Parathyroid adenoma (tissue), 2 donors: ENCODE results near the gene PTPN2.

Source experiments
- H2AFZ ChIP-seq: fragments of 300-600 bp; sonication (generic); one replicate; pipeline ENCODE4 v1.7.0; 2017; ENCODE audit warnings: antibody characterized with exemption, mild to moderate bottlenecking
- H3K27ac ChIP-seq: fragments of 300-600 bp; sonication (generic); one replicate; pipeline ENCODE4 v1.7.0; 2017
- H3K27me3 ChIP-seq: fragments of 300-600 bp; sonication (generic); one replicate; pipeline ENCODE4 v1.7.0; 2017; ENCODE audit warnings: low read length; ENCODE audit not compliant: control insufficient read depth, insufficient read depth
- H3K36me3 ChIP-seq: fragments of 300-600 bp; sonication (generic); one replicate; pipeline ENCODE4 v1.7.0; 2017; ENCODE audit warnings: low read length; ENCODE audit not compliant: control insufficient read depth, insufficient read depth
- H3K4me1 ChIP-seq: fragments of 300-600 bp; sonication (generic); one replicate; pipeline ENCODE4 v1.7.0; 2017; ENCODE audit warnings: control low read depth
- H3K4me2 ChIP-seq: fragments of 300-600 bp; sonication (generic); one replicate; pipeline ENCODE4 v1.7.0; 2017; ENCODE audit warnings: low read length
- H3K4me3 ChIP-seq: fragments of 300-600 bp; sonication (generic); one replicate; pipeline ENCODE4 v1.7.0; 2017; ENCODE audit warnings: low read depth, low read length
- H3K79me2 ChIP-seq: fragments of 300-600 bp; sonication (generic); one replicate; pipeline ENCODE4 v1.7.0; 2017; ENCODE audit warnings: control low read depth
- H3K9ac ChIP-seq: fragments of 300-600 bp; sonication (generic); one replicate; pipeline ENCODE4 v1.7.0; 2017; ENCODE audit warnings: mild to moderate bottlenecking
- H3K9me3 ChIP-seq: fragments of 300-600 bp; sonication (generic); one replicate; pipeline ENCODE4 v1.7.0; 2017; ENCODE audit warnings: low read length; ENCODE audit not compliant: control insufficient read depth
- CTCF ChIP-seq: fragments of 300-600 bp; sonication (generic); IDR thresholded peaks from one replicate; pipeline ENCODE4 v1.7.0; 2017; ENCODE audit warnings: antibody characterized with exemption, mild to moderate bottlenecking
- donor health status: primary hyperparathyroidism.

Gene PTPN2

DNA sequence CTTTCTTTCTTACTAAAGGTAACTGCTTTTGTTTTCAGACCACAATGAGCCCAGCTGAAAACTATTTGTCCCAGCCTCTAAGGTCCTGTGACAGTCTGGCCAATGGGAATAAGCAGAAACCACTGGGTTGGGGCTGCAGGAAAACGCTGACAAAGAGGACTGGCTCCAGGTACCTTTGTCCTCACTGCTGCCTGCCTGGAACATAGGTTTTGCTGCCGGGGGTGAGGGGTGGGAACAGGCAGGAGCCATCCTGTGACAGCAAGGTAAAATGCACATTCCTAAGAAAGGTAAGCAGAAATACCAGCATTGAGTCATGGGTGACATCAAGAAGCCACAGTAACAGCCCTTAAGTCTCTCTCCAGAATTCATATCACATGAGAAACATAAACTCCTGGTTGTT lies 21.6 kb downstream of the PTPN2 start:
- no peaks in the 10 kb centered on the region for H3K27me3 ChIP-seq
- H3K27ac ChIP-seq, result no peak overlapping the region
- peaks cover 16% of the 10 kb centered on the region for H3K79me2 ChIP-seq
- H3K9me3 ChIP-seq, result no peaks in the 10 kb centered on the region
- no peak for TF ChIP-seq CTCF
- no peak overlapping the region for H3K4me3 ChIP-seq
- H3K9ac ChIP-seq, result no peak overlapping the region
- no peak overlapping the region for H2AFZ ChIP-seq
- no peak overlapping the region for H3K4me2 ChIP-seq
- H3K36me3 ChIP-seq, result no peaks in the 10 kb centered on the region
- H3K4me1 ChIP-seq, result peaks cover 4% of the 10 kb centered on the region

GRCh38 chr18:12861637-12862036 lies 22.4 kb downstream of the PTPN2 start:
- Histone ChIP-seq H3K27ac (no peak overlapping the region), H3K36me3 (no peaks in the 10 kb centered on the region), H3K4me3 (no peak overlapping the region), H3K4me2 (no peak overlapping the region), H3K4me1 (peaks cover 4% of the 10 kb centered on the region), H3K79me2 (peaks cover 14% of the 10 kb centered on the region), H2AFZ (no peak overlapping the region), H3K27me3 (no peaks in the 10 kb centered on the region), H3K9ac (no peak overlapping the region), H3K9me3 (no peaks in the 10 kb centered on the region)
- no peak for TF ChIP-seq CTCF

DNA sequence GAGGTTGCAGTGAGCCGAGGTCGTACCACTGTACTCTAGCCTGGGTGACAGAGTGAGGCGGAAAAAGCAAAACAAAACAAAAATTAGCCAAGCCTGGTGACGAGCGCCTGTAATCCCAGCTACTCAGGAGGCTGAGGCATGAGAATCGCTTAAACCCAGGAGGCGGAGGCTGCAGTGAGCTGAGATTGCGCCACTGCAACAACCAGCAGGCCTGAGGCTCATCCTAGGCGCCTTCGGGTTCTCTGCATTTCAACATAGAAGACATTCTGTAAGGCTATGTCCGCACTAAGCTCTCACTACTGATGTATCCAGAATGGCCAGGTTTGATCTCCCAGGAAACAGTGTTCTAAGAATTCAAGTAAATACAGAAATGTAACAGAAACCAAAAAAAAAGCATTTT lies 23.5 kb downstream of the PTPN2 start:
- Histone ChIP-seq H3K9ac (no peak overlapping the region), H3K79me2 (peaks cover 17% of the 10 kb centered on the region), H3K27ac (no peak overlapping the region), H3K4me1 (peaks cover 4% of the 10 kb centered on the region), H3K4me3 (no peak overlapping the region), H2AFZ (no peak overlapping the region), H3K4me2 (no peak overlapping the region), H3K9me3 (no peaks in the 10 kb centered on the region), H3K27me3 (no peaks in the 10 kb centered on the region), H3K36me3 (no peaks in the 10 kb centered on the region)
- no peak for TF ChIP-seq CTCF

- TF ChIP-seq CTCF, result no peak
- Histone ChIP-seq H2AFZ (no peak overlapping the region), H3K36me3 (no peaks in the 10 kb centered on the region), H3K27me3 (no peaks in the 10 kb centered on the region), H3K9ac (no peak overlapping the region), H3K4me1 (peaks cover 4% of the 10 kb centered on the region), H3K4me2 (no peak overlapping the region), H3K27ac (no peak overlapping the region), H3K79me2 (peaks cover 24% of the 10 kb centered on the region), H3K4me3 (no peak overlapping the region), H3K9me3 (no peaks in the 10 kb centered on the region)
Observed at GRCh38 chr18:12858991-12859390, 25.0 kb downstream of the PTPN2 start.

DNA sequence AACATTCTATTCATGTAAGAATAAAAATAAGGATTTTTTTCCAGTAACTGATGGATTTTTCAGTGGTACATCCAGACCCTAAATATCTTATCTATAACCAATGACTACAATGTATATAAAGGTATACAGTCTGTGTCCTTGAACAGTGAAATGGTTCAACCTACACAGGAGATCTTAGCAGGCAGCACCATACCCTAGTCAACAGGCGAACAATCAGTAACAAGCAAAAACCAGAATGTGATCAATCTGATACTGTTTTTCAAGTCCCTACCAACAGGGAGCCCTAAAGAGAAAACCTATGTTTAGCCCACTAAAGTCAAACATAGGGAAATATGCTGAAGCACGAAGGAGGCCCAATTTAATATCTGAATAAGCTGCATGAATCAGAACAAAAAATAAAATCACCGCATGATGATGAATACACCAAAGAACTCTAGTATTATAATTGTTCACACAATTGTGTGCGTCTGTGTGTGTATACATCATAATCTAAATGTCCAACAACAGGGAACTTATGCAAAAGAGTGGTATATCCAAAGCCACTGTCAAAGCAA lies 26.0 kb downstream of the PTPN2 start:
- Histone ChIP-seq H3K9ac (no peak overlapping the region), H3K79me2 (peaks cover 33% of the 10 kb centered on the region), H3K4me3 (no peak overlapping the region), H2AFZ (no peak overlapping the region), H3K27ac (no peak overlapping the region), H3K4me1 (peaks cover 4% of the 10 kb centered on the region), H3K9me3 (no peaks in the 10 kb centered on the region), H3K4me2 (no peak overlapping the region), H3K27me3 (no peaks in the 10 kb centered on the region), H3K36me3 (no peaks in the 10 kb centered on the region)
- no peak for TF ChIP-seq CTCF
